ENCODE data around the gene AFF4. TPM values are rescaled to one million over a fixed set of nuclear protein-coding genes. Genes with fewer than 3 reads are reported as not detected.

The AFF4 gene
- total RNA-seq, 1 experiment from 2014 or later = 38.6 TPM

- no peak for DNase-seq (ENCODE audit: low read depth, low spot score)
These were observed 94.7 kb downstream of the AFF4 start for GRCh38 chr5:132868754-132869153.

GRCh38 chr5:132867046-132867451 is 96.4 kb downstream of the AFF4 start:
- no peak for DNase-seq (ENCODE audit: low read depth, low spot score)
- peaks cover 4 to 17% of the 10 kb centered on the region in 2 experiments for H3K4me1 ChIP-seq (ENCODE audit: control insufficient read depth in 1 of 2, insufficient read depth in 2 of 2, low read length in 2 of 2)
- H3K27ac ChIP-seq (ENCODE audit: low read depth, low read length) = peak overlapping the region; percentile 70
- intact Hi-C loops (cut with micrococcal nuclease) = no loop called here
- peaks cover 26% of the 10 kb centered on the region for H3K79me2 ChIP-seq (ENCODE audit: insufficient read depth, low read length)
- no peaks in the 10 kb centered on the region for H3K9me3 ChIP-seq (ENCODE audit: control insufficient read depth in 1 of 2, insufficient read depth in 1 of 2, low read depth in 1 of 2, low read length in 2 of 2)
- H3K4me3 ChIP-seq (replicated peaks in 1 of 2; ENCODE audit: low read depth in 1 of 2, low read length in 2 of 2) = peak overlapping the region; percentile 89 to 98
- peak overlapping the region; percentile 82 for H3K4me2 ChIP-seq (ENCODE audit: low read length)
- no peaks in the 10 kb centered on the region for H3K27me3 ChIP-seq (ENCODE audit: insufficient read depth, low read length)
- POLR2A ChIA-PET = interaction anchor here (0.8 kb wide), 1 partner anchor 21 kb away, joined by 3 read pairs; no protein-coding TSS in a partner anchor
- no peaks in the 10 kb centered on the region for H4K20me1 ChIP-seq (ENCODE audit: insufficient read depth)
- H3K9ac ChIP-seq (ENCODE audit: low read length) = peak overlapping the region; percentile 99
- no peak overlapping the region for H2AFZ ChIP-seq (ENCODE audit: low read depth, low read length, poor library complexity, severe bottlenecking)
- ATAC-seq = no peak
- CTCF ChIA-PET = no interaction called here
- TF ChIP-seq MAX (IDR thresholded peaks at IDR 0.05) (no peak), SP1 (IDR thresholded peaks at IDR 0.05; ENCODE audit: low read depth) (no peak), SRF (IDR thresholded peaks at IDR 0.05; ENCODE audit: low read depth) (no peak), ZBTB33 (IDR thresholded peaks at IDR 0.05; ENCODE audit: extremely low read depth, insufficient replicate concordance, low read length) (no peak), ELF1 (IDR thresholded peaks at IDR 0.05; ENCODE audit: borderline replicate concordance, low read depth) (no peak), ZNF274 (IDR thresholded peaks at IDR 0.05; ENCODE audit: low read depth, low read length) (no peak), ATF3 (IDR thresholded peaks at IDR 0.05) (no peak), CEBPB (IDR thresholded peaks at IDR 0.05; ENCODE audit: low read depth) (no peak), POLR2AphosphoS5 (IDR thresholded peaks at IDR 0.05; ENCODE audit: low read depth, low read length) (no peak), CTCF (IDR thresholded peaks at IDR 0.05 in 2 of 3, conservative IDR thresholded peaks at IDR 0.05 in 1 of 3; ENCODE audit: borderline replicate concordance in 1 of 3, insufficient read depth in 1 of 3, low read depth in 2 of 3, low read length in 2 of 3) (no peak), TCF7L2 (IDR thresholded peaks at IDR 0.05; ENCODE audit: borderline replicate concordance, extremely low read depth, insufficient read depth, insufficient read length) (no peak), YY1 (IDR thresholded peaks at IDR 0.05; ENCODE audit: extremely low read depth, insufficient replicate concordance, low read depth, low read length) (no peak), POLR2A (IDR thresholded peaks at IDR 0.05; ENCODE audit: borderline replicate concordance, extremely low read depth, insufficient read depth, insufficient read length) (no peak), ZFX (IDR thresholded peaks at IDR 0.05) (no peak)
- no TSS peak for BruUV-seq (replicated peaks)
- RAD21 ChIA-PET (ENCODE audit: low non-redundant PET in 1 of 2, low total read pairs in 2 of 2, uncharacterized antibody in 2 of 2, unreplicated experiment in 2 of 2) = no interaction called here
- H3K9me2 ChIP-seq (ENCODE audit: insufficient read depth) = no peaks in the 10 kb centered on the region
- peaks cover 4 to 15% of the 10 kb centered on the region in 2 experiments; a peak in 2 of 4 replicates for H3K36me3 ChIP-seq (ENCODE audit: control insufficient read depth in 1 of 2, insufficient read depth in 2 of 2, low read length in 2 of 2)

More at GRCh38 chr5:132868754-132869153, 94.7 kb downstream of the AFF4 start:
- TF ChIP-seq YY1 (IDR thresholded peaks at IDR 0.05; ENCODE audit: extremely low read depth, insufficient replicate concordance, low read depth, low read length) = no peak
- no peak for TF ChIP-seq JUND (IDR thresholded peaks at IDR 0.05)
- TF ChIP-seq EZH2 (IDR thresholded peaks at IDR 0.05) = no peak
- no peak for TF ChIP-seq ELF1 (IDR thresholded peaks at IDR 0.05; ENCODE audit: borderline replicate concordance, low read depth)
- TF ChIP-seq SRF (IDR thresholded peaks at IDR 0.05; ENCODE audit: low read depth) = no peak
- no peak for TF ChIP-seq ZFX (IDR thresholded peaks at IDR 0.05)
- no peak for TF ChIP-seq CBX3 (IDR thresholded peaks at IDR 0.05; ENCODE audit: low read depth)
- TF ChIP-seq RAD21 (IDR thresholded peaks at IDR 0.05; ENCODE audit: low read depth) = no peak
- Histone ChIP-seq H2AFZ (ENCODE audit: low read depth, low read length, poor library complexity, severe bottlenecking) (no peak overlapping the region), H3K9me3 (ENCODE audit: control insufficient read depth in 1 of 2, insufficient read depth in 1 of 2, low read depth in 1 of 2, low read length in 2 of 2) (no peaks in the 10 kb centered on the region), H3K4me3 (replicated peaks in 1 of 2; ENCODE audit: low read depth in 1 of 2, low read length in 2 of 2) (no peak overlapping the region), H3K27me3 (ENCODE audit: insufficient read depth, low read length) (no peaks in the 10 kb centered on the region), H3K79me2 (ENCODE audit: insufficient read depth, low read length) (peaks cover 26% of the 10 kb centered on the region), H3K36me3 (ENCODE audit: control insufficient read depth in 1 of 2, insufficient read depth in 2 of 2, low read length in 2 of 2) (peaks cover 4 to 15% of the 10 kb centered on the region in 2 experiments; a peak in 2 of 4 replicates), H3K9me2 (ENCODE audit: insufficient read depth) (no peaks in the 10 kb centered on the region), H3K9ac (ENCODE audit: low read length) (no peak overlapping the region), H4K20me1 (ENCODE audit: insufficient read depth) (no peaks in the 10 kb centered on the region), H3K4me1 (ENCODE audit: control insufficient read depth in 1 of 2, insufficient read depth in 2 of 2, low read length in 2 of 2) (peaks cover 4 to 17% of the 10 kb centered on the region in 2 experiments), H3K4me2 (ENCODE audit: low read length) (no peak overlapping the region), H3K27ac (ENCODE audit: low read depth, low read length) (no peak overlapping the region)
- ChIA-PET RAD21 (ENCODE audit: low non-redundant PET in 1 of 2, low total read pairs in 2 of 2, uncharacterized antibody in 2 of 2, unreplicated experiment in 2 of 2) (no interaction called here), POLR2A (no interaction called here), CTCF (interaction anchor here (1.5 kb wide), 1 partner anchor 15 kb away, joined by 5 read pairs; no protein-coding TSS in a partner anchor)
- no TSS peak for BruUV-seq (replicated peaks)
- intact Hi-C loops (cut with micrococcal nuclease) = no loop called here
- ATAC-seq = no peak
